HG03060 (cell line): ENCODE results near the gene KCNJ9.
"Not testable (repeated sequence)": the region's sequence is repeated elsewhere in the genome, so short reads cannot be mapped to it uniquely, and the experiment has no call there.

Experiments
- ATAC-seq: cut with Tn5 transposase; IDR thresholded peaks from one replicate; pipeline ENCODE4 v1.9.1; 2021; ENCODE audit warnings: low read depth, moderate number of reproducible peaks; ENCODE audit not compliant: unreplicated experiment

Gene KCNJ9

DNA sequence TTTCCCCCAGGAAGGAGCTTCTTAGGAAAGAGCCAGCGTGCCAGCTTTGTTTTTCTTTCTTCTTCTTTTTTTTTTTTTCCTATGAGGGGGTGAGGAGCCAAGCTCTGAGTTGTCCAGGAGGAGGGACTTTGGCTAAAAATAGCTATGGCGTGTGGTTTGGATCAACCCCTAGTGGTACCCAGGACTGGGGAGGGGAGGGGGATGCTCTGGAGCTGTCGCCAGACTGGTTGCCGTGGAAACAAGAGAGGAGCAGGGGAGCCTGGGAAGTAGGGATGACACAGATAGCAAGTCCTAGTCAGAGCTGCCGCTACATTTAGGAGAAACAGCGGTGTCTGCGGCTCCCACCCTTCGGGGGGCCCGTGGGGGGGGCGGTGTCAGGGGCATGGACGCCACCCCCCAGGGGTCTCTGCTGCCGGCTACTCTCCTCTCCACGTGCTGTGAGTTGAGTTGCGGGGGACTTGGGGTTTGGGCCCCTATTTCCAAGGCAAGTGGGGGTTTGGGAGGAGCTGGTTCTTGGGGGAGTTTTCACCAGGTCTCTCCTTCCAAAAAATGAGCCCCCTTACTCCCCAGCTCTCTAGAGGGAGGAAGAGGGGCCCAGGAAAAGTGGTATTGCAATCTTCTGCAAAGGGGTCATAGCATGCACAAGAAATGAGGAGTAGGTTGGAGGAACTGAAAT is at the start of gene KCNJ9:
KCNJ9 (plus strand) TSS at position 278 of the 676 bp plus-strand sequence. CDS start 2,493 bp downstream, outside the sequence.
- no peak for ATAC-seq

DNA sequence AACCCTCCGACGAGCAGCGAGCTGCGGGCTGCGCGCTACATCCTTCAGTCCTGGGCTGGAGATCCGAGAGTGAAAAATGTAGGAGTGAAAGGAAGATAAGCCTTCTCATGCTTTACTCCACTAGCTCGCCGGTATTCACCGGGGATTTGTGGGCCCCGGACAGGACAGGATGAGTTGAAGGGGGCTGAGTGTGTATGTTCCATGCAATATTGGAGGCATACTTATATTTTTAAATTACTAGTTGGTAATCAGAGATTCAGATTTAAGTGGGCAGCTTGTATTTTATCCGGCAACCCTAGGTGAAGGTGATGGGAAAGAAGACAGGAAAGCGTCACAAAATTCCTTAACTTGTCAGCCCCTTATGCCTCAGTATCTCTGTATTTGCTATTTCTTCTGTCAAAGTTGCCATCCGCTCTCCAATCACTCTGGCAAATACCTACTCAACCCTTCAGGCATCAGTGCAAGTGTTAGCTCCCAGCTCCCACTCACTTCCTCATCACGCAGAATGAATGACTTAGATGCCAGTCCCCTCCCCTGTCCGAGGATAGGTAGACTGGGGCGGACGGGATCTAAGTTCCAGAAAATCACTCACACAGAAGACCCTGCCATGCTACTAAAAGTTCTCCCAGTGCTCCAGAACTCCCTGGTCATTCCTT is 49.0 kb upstream of the KCNJ9 start:
- peak; percentile 6 for ATAC-seq

DNA sequence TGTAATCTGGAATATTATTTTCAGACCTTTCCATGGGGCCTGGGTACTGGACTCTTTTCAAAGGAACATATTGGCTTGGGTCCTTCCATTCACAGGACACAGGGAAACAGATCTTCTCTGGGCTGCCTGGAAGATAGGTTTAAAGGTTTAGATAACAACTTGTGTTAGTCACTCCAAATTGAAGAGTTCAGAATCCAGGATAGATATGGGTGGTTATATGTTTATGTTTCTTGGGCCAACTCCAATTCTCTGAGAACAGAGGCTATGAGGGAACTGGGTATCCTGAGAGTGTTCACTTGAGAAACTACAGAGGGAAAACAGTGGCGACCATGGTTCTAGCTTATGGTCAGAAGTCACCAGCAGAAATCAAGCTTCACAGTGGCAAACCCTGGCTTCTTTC is 40.9 kb upstream of the KCNJ9 start:
- no peak for ATAC-seq

DNA sequence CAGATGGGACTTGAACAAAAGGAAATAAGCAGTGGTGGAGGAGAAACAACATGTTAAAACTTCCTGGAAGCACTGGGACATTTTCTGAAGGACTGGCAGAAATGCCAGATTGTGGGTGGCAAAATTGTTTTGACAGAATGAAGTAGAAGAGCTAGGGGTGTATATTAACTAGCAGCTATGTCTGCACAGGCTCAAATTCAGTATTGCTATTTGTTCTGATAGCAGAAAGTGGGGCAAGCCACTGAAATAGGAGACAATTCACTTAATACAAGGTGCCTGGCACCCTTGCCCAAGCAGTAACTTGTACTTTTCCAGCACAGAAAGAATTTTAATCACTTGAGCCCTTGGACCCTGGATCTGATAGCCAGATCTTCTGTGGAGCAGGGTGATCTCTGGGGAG is 37.8 kb upstream of the KCNJ9 start:
- ATAC-seq = no peak

DNA sequence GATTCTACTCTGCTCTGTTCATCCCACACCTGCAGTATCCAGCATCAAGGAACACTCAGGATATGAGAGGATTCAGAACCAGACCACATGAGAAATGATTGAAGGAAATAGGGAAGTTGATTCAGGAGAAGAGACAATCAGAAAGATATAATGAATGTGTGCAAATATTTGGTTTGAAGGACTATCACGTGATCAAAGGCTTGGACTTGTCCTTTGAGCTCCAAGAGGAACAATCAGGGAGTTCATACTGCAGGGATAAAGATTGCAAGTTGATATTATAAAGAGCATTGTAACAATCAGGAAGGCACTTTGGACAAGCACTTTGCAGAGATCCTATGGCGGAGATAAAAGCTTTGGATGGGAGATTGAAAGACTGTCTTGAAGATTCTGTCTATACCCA is 35.7 kb upstream of the KCNJ9 start:
- ATAC-seq = no peak

DNA sequence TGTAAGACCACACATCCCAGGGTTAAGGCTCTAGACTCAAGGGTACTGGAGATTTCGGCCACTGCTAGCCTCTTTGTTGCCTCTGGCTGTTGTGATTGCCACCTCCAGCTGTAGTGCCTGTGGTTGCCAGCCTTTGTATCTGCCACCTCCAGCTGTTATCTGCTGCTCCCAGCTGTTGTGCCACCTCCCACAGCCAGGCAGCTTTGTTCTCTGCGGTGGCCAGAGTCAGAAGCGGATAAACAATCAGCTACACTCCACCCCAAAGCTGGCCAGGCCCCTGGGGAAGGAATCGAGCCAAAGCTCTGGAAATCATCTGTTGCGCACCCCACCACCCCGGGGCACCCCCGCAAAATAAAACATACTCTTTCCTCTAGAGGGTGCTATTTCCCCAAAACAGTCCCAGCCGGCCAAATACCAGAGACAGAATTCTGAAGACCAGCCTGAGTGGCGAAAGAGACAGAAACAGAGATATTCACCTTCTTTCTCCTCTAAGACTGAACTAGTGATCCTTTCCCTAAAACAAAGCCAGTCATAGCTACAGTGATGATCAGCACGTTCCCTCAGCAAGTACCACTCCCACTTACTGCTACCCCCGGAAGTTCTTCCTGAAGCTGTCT is 34.7 kb upstream of the KCNJ9 start:
- no peak for ATAC-seq

DNA sequence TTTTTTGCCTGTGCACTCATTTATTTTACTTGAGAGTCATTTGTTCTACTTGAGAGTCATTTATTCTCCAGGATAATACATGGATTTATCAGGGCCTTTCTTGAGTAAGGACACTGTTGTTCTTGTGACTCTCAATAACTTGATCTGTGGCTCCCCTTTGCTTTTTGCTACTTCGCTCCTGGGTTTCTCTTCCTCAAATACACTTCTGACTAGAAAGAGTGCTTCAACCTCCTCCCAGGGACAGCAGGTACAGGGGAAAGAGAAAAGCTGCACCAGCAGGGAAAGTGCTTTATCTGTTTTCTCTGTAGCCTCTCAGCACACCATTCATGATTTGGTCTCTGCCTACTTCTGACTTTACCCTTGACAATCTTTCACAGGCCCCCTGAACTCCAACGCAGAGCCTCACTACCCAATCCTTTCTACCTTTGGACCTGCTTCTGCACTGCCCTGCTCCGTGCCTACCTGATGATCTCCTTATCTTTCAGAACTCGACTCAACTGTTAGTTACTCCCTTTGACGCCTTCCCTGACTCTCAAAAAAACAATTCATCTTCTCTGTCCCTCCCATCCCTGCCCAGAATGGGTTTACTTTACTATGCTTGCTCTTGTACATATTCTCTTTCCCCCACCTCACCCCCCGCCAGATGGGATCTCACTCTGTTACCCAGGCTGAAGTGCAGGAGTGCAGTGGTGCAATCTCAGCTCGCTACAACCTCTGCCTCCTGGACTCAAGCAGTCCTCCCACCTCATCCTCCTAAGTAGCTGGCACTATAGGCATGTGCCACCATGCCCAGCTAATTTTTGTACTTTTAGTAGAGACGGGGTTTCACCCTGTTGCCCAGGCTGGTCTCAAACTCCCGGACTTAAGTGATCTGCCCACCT is 34.0 kb upstream of the KCNJ9 start:
- no peak for ATAC-seq

DNA sequence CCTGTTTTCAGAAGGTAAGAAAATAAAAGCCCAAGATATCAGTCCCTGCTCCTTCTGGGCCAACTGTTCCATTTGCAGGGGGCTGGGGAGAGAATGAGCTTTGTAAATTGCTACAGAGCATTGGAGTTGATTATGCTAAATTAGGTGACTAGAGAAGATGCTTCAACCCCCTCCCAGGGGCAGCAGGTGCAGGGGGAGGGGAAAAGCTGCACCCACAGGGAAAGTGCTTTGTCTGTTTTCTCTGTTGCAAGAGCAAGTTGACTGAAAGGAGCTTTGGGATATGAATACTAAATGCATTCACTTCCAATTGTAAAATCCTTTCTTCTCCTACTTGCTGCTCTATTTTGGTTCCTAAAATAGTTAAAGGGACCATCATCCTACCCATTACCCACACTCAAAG is 33.0 kb upstream of the KCNJ9 start:
- no peak for ATAC-seq

DNA sequence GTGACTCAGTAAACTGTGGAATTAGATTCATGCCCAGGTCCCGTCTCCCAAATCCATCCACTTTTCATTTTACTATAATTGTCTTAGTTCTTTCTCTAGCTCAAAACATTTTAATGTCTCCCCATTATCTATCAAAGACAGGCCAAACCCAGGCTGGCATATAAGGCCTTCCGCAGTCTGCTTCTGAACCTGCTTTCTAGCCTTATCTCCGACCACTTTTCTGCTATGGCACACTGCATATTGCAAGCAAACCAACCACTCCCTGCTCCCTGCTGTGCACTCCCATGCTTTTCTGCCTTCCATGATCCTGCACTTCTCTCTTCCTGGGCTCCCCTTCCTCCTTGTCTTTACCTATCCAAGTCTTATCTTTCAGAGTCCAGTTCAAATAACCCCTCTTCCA is 32.2 kb upstream of the KCNJ9 start:
- no peak for ATAC-seq

DNA sequence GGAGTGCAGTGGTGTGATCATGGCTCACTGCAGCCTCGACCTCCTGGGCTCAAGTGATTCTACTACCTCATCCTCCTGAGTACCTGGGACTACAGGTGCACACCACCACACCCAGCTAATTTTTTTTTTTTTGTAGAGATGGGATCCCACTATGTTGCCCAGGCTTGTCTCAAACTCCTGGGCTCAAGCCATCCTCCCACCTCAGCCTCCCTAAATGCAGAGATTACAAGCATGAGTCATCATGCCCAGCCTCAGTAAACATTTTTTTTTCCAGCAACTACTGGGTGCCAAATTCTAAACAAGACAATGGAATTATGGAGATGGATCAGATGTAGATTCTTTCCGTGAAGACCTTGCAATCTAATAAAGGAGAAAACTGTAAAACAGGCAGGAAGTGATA is 31.2 kb upstream of the KCNJ9 start:
- not testable (repeated sequence) for ATAC-seq

DNA sequence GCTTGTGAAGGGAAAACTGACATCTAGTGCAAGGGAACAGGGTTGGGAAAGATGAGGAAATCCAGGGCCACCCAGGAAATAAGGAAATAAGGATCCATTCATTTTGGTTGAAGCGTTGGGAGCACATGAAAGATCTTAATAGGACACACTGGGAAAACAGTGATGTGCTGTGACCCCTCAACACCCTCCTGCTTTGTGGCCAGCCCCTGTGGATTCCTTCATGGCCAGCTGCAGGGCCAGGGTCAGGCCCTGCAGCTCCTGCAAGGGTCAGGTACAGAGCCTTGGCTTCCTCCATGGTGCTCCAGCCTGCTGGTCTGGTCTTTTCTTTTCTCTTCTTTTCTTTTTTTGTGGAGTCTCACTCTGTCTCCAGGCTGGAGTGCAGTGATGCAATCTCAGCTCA is 30.7 kb upstream of the KCNJ9 start:
- ATAC-seq = no peak

DNA sequence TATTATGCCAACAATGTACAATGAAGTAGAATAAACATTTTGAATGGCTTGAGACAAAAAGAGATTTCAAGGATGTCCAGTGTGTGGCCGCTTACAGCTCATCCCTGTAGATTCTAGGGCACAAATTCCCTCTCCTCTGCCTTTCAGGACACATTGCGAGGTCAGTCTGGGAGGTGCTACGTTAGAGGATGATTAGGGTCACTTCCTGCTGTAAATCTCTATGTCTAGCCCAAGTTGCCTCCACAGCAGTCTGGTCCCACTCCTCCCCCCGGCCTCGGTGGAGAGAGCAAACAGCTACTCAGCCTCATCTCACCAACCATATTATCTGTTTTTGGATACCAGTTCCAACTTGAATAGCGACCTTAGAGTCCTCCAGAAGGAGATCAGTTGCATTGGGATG is 28.4 kb upstream of the KCNJ9 start:
- ATAC-seq = no peak

DNA sequence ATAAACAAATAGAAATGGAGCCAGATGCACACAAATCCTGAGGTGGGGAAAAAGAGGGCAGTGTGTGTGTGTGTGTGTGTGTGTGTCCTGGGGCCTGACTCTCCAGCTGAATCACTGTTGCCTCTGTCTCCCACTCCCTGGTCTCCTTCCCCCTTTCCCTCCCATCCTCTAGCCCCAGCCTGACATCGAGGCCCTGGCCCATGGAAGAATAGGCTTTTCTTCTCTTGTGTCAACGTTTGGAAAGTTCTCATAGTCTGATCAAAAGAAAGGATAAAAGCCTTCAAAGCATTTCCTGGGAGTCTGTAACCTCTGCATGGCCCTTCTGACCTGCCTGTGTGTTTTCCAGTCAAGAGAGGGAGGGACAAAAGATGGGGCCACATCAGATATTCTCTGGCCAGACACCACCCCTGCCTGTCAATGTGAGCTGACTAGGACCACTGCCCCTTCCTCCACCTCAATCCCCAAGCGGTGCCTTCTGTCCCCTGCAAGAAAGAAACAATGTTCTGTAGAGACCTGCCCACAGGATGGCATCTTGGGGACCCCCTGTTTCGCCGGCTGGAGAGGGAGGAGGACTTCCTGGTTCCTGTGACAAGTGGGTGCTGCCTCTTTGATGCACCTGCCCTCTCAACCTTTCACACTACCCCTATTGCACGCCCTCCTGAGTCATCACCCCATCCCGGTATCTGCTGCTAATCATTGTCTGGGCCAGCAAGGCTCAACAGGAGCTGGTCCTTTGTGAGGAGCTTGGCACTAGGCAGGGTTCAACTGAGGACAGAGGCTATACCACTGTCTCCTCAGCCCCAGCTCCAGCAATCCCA is 27.6 kb upstream of the KCNJ9 start:
- no peak for ATAC-seq

DNA sequence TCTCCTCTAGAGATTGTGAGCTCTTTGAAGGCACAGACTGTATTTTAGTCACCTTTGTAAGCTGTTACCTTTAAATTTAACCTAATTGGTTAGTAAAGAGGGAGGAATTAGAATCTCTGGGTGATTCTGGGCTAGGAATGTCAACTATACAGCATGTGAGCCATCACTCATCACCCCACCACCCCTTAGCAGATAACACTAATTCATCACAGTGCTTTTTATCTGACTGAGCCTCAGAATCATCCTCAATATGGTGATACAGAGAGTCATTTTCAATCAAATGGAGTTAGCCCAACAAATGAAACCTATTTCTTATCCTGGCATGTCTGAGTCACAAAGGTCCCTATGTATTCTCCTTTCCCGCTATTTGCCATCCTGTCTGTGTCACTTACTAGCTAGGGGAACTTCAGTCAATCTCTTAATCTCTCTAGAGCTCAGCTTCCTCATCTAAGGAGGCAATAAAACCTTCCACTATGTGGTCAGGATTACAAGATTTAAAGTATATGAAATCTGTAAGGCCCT is 24.6 kb upstream of the KCNJ9 start:
- no peak for ATAC-seq

DNA sequence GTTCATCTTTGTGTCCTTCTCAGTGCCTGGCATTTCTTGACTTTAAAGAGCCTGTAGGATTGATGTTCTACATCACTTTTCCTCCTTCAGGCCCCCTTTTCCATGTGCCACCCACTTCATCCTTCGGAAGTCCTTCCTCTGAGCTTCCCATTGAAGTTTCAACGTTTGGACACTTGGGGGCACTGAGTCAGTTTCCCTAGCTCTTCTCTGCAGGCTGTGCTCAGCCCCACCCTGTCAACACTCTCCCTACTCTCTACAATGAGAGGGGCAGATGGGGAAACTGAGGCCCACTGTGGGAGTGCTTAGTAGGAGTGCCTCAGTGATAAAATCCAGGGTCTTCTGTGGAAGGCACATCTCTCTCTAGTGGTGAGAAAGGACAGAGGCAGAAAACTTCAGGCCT is 23.3 kb upstream of the KCNJ9 start:
- no peak for ATAC-seq

DNA sequence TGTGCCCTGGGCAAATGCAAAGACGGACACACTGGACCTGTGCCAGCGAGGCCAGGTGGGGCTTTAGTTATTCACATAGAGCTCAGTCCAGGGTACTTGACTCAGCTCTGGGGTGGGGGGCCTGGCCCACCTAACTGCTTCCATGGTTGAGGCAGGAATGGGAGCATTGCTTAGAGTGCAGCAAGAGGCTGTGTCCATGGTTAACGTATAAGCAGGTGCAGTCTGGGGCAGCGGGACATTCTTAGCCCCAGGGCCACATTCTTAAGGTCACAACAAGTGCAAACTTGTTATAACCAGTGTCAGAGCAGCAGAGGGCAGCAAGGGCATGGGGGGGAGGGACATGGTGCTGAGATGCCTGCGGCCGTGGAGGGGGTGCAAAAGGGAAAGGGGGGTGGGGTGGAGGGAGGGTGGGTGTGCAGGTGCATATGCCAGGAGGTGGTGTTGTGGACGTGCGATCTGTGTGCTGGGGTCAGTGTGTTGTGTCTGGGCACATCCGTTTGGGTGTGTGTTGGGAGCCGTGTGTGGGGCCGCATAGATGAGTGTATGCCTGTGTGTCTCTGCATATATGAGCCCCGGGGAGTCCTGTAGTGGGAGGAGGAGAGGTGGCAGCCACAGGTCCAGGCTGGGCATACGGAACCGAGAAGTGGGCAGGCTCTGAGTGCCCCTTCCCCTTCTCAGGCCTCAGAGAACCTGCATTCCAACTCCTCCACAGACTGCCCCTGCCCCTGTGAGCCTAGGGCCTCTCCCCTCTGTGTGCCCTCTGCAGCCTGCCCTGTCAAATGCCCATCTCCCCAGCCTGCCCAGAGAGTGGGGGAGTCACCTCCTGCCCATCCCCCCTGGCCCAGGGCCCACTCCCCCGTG is 19.7 kb upstream of the KCNJ9 start:
- no peak for ATAC-seq

DNA sequence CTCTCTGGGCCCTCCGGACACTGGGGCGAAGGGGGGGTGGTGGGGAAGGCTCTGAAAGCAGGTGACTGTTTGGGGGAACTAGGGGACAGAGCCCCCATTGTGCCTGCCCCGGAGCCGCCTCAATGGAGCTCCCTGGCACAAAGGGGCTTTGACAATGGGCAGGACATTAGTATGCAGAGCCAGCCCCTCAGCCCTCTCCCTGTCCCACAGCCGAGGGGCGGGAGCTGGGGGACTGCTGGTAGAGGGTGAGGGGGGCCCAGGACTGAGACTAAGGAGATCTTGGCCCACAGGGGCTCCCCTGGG is 19.2 kb upstream of the KCNJ9 start:
- ATAC-seq = no peak

DNA sequence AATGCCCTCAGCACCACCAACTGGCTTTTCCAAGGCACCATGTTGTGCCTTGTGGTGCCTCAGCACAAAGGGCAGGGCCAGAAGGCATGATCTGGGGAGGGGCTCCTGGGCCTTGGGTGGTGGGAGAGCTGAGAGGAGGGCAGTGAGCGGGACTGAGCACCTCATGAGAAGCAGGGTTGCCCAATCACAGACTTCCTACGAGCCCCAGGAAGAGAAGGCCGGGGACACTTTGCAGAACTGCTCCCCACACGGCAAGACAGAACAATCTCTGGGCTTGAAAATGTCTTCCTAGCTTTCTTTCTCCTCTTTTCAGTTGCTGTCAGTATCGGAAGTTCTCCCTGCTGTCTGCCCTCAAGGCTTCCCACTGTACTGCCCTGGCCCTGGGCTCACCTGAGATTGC is 18.2 kb upstream of the KCNJ9 start:
- ATAC-seq = no peak

DNA sequence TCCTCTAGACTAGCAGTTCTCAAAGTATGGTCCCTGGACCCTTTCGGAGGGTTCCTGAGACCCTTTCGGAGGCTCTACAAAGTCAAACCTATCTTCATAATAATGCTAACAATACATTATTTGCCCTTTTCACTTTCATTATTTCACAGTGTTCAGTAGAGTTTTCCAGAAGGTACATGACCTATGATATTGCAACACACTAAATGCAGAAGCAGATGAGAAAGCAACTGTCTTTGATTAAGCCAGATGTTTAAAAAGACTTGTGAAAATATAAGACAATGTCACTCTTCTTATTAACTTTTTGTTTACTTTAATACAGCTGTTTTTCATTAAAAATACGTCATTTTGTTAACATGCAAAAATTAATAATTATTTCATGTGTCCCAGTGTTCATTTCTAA is 17.2 kb upstream of the KCNJ9 start:
- no peak for ATAC-seq
